A549 (cell line): ENCODE measurements around the gene RHCG. TPM values are rescaled to one million over a fixed set of nuclear protein-coding genes. Genes with fewer than 3 reads are reported as not detected.

Experiments
- ATAC-seq, 2 experiments: fragments of 200-7000 bp in 1 of 2; fragments of >200 bp in 1 of 2; cut with Nextera tagmentation in 1 of 2; cut with Tn5 transposase in 1 of 2; 3 replicates each; pipeline versions ENCODE4 v1.8.0 to v1.9.1; 2018 to 2020; ENCODE audit warnings: mild to moderate bottlenecking in 1 of 2, moderate library complexity in 1 of 2
- CTCF ChIA-PET: fragments of 300-600 bp; sonication (Branson Sonifier 250); formaldehyde crosslinking; extraction: SDS; loops from one replicate; lab custom pipeline; 2021; ENCODE audit warnings: antibody characterized with exemption, inconsistent platforms; lab: Yijun Ruan, JAX
- POLR2A ChIA-PET: fragments of 350-600 bp; formaldehyde crosslinking; extraction: SDS; loops from one replicate; lab custom pipeline; 2021; ENCODE audit warnings: antibody characterized with exemption, inconsistent platforms; lab: Yijun Ruan, JAX
- DNase-seq, 2 experiments: peaks; one replicate each; pipeline versions ENCODE4 v3.0.0 to v3.0.0-alpha.2; 2011 to 2016; ENCODE audit warnings: low read depth in 1 of 2, low spot score in 1 of 2
- FAIRE-seq: peaks from 2 replicates; lab custom pipeline; 2011; peaks lifted over from hg19 to GRCh38; lab: Jason Lieb, UNC
- H3K27ac ChIP-seq, 2 experiments: fragments of >200 bp; sonication (Bioruptor Twin); formaldehyde crosslinking; 3 replicates each; pipeline ENCODE4 v1.5.1; 2016 to 2017
- H3K4me1 ChIP-seq: fragments of >200 bp; sonication (Bioruptor Twin); formaldehyde crosslinking; 3 replicates; pipeline ENCODE4 v1.6.1; 2016
- H3K4me2 ChIP-seq: fragments of >200 bp; sonication (Bioruptor Twin); formaldehyde crosslinking; 3 replicates; pipeline ENCODE4 v1.6.1; 2016
- H3K4me3 ChIP-seq: fragments of >200 bp; sonication (Bioruptor Twin); formaldehyde crosslinking; 3 replicates; pipeline ENCODE4 v1.5.1; 2016
- H3K9me3 ChIP-seq: fragments of >200 bp; sonication (Bioruptor Twin); formaldehyde crosslinking; 3 replicates; pipeline ENCODE4 v1.6.1; 2016
- BHLHE40 ChIP-seq: IDR thresholded peaks from 2 replicates; pipeline ENCODE4 v1.6.1; 2012; ENCODE audit warnings: low read depth, low read length, inconsistent platforms
- CBX2 ChIP-seq: fragments of 200-600 bp; sonication (generic); IDR thresholded peaks from 2 replicates; pipeline ENCODE4 v1.6.1; 2016; ENCODE audit warnings: low read depth, mild to moderate bottlenecking, borderline replicate concordance
- CEBPB ChIP-seq, 2 experiments: fragments of >200 bp in 1 of 2; sonication (Bioruptor Twin) in 1 of 2; formaldehyde crosslinking in 1 of 2; IDR thresholded peaks; 2 replicates each; pipeline ENCODE4 v1.6.1; 2012 to 2016
- EHF ChIP-seq: fragments of 250-450 bp; sonication (Bioruptor Pico); IDR thresholded peaks from 2 replicates; pipeline ENCODE4 v1.5.0; 2020; ENCODE audit warnings: mild to moderate bottlenecking
- FOSL2 ChIP-seq, 2 experiments: fragments of 450-650 bp in 1 of 2; fragments of >200 bp in 1 of 2; sonication (Bioruptor Twin) in 1 of 2; formaldehyde crosslinking; IDR thresholded peaks; 2 replicates each; pipeline versions ENCODE4 v1.5.0 to v1.6.1; 2016 to 2020; ENCODE audit warnings: mild to moderate bottlenecking in 1 of 2, moderate library complexity in 1 of 2
- FOXS1 ChIP-seq: fragments of 250-450 bp; sonication (Bioruptor Pico); IDR thresholded peaks from 2 replicates; pipeline ENCODE4 v1.5.0; 2020; ENCODE audit warnings: mild to moderate bottlenecking, moderate library complexity
- HEYL ChIP-seq: fragments of 250-450 bp; sonication (Bioruptor Pico); IDR thresholded peaks from 2 replicates; pipeline ENCODE4 v1.8.0; 2021; ENCODE audit warnings: mild to moderate bottlenecking, moderate library complexity
- KDM5A ChIP-seq: fragments of 200-600 bp; sonication (generic); IDR thresholded peaks from 2 replicates; pipeline ENCODE4 v1.6.1; 2016; ENCODE audit warnings: antibody characterized with exemption, mild to moderate bottlenecking
- MAZ ChIP-seq: fragments of 150-350 bp; IDR thresholded peaks from 2 replicates; pipeline ENCODE4 v1.6.1; 2014; ENCODE audit warnings: antibody characterized with exemption, low read depth, low read length, borderline replicate concordance
- MYC ChIP-seq: IDR thresholded peaks from 2 replicates; pipeline ENCODE4 v1.6.1; 2012; ENCODE audit warnings: mild to moderate bottlenecking, inconsistent platforms, low read length, improper control_type of control experiment, borderline replicate concordance
- NFE2L2 ChIP-seq: fragments of 150-350 bp; conservative IDR thresholded peaks from 2 replicates; pipeline ENCODE4 v1.6.1; 2014; ENCODE audit warnings: low read length
- NPAS2 ChIP-seq: fragments of 250-450 bp; sonication (Bioruptor Pico); IDR thresholded peaks from 2 replicates; pipeline ENCODE4 v1.8.0; 2022; ENCODE audit warnings: mild to moderate bottlenecking, moderate library complexity, borderline replicate concordance
- PHF8 ChIP-seq: fragments of 200-600 bp; sonication (generic); IDR thresholded peaks from 2 replicates; pipeline ENCODE4 v1.6.1; 2016; ENCODE audit warnings: low read depth, mild to moderate bottlenecking, antibody characterized with exemption, moderate library complexity, borderline replicate concordance
- RAD21 ChIP-seq, 2 experiments: fragments of >200 bp in 1 of 2; sonication (Bioruptor Twin) in 1 of 2; formaldehyde crosslinking in 1 of 2; IDR thresholded peaks in 1 of 2; conservative IDR thresholded peaks in 1 of 2; 2 replicates in 1 of 2; 3 replicates in 1 of 2; pipeline ENCODE4 v1.6.1; 2012 to 2018; ENCODE audit warnings: inconsistent platforms in 1 of 2
- RARB ChIP-seq: fragments of 250-450 bp; sonication (Bioruptor Pico); IDR thresholded peaks from 2 replicates; pipeline ENCODE4 v1.8.0; 2021; ENCODE audit warnings: mild to moderate bottlenecking, moderate library complexity
- SMC3 ChIP-seq: fragments of >200 bp; sonication (Bioruptor Twin); formaldehyde crosslinking; IDR thresholded peaks from 3 replicates; pipeline ENCODE4 v1.6.1; 2018; ENCODE audit warnings: inconsistent platforms
- ZC3H11A ChIP-seq: fragments of 450-650 bp; IDR thresholded peaks from 2 replicates; pipeline ENCODE4 v1.6.1; 2014; ENCODE audit warnings: antibody characterized with exemption, mild to moderate bottlenecking
- ZFP36 ChIP-seq: fragments of 450-650 bp; IDR thresholded peaks from 2 replicates; pipeline ENCODE4 v1.6.1; 2014; ENCODE audit warnings: borderline replicate concordance; ENCODE audit not compliant: partially characterized antibody
- WGBS: methylation state at CpG from one replicate; pipeline ENCODE4 v1.1.6; 2017; ENCODE audit errors: missing lambda C conversion rate; 5-methylcytosine and 5-hydroxymethylcytosine counted together
- polyA plus RNA-seq, 4 experiments: library from polyadenylated mRNA; depleted of rRNA in 3 of 4; stranded (reverse); fragments of >200 nt; fragmentation: RNase III in 1 of 4; extraction: RNeasy Plus Mini Kit Qiagen cat#74134 plus additional on column Dnase treatment in 1 of 4; gene quantifications; 2 replicates in 3 of 4; 3 replicates in 1 of 4; pipeline ENCODE4 v1.2.3, GENCODE V29; 2011 to 2017
- TF ChIP-seq, protein P1 (sequence below): fragments of >200 bp; sonication (Bioruptor Twin); formaldehyde crosslinking; IDR thresholded peaks from 3 replicates; pipeline ENCODE4 v1.5.1; 2016
- TF ChIP-seq, protein P2 (sequence below): IDR thresholded peaks from 2 replicates; pipeline ENCODE4 v1.6.1; 2012
- TF ChIP-seq, protein P3 (sequence below): fragments of 150-350 bp; IDR thresholded peaks from 2 replicates; pipeline ENCODE4 v1.6.1; 2014; ENCODE audit warnings: low read depth, mild to moderate bottlenecking, low read length
- TF ChIP-seq, protein P4 (sequence below): fragments of >200 bp; sonication (Bioruptor Twin); formaldehyde crosslinking; IDR thresholded peaks from 3 replicates; pipeline ENCODE4 v1.6.1; 2016
- TF ChIP-seq, protein P5 (sequence below): IDR thresholded peaks from 2 replicates; pipeline ENCODE4 v1.6.1; 2012

The RHCG gene
- polyA plus RNA-seq, 2 of the 4 experiments (the other 2 are of a cell fraction), result 3.6 to 11.0 TPM

DNA sequence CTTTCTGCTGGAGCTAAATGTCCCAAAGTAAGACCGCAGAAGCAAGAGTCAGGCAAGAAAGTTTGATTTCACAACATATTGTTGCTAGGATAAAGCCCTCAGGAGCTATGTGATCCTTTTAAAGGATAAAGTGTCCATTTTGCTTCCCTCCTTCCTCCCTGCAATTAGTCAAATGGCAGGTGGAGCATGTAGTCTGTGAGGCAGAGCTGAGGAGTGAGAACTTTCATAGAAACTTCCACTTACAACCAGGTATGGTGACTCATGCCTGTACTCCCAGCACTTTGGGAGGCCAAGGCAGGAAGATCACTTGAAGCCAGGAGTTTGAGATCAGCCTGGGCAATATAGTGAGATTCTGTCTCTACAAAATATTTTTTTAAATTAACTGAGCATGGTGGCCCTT is 25.2 kb upstream of the RHCG start:
- ATAC-seq (no peak), FAIRE-seq (no peak), DNase-seq (no peak)
- WGBS, result 71% methylated on average over 1 of the region's 1 CpG
- ChIA-PET CTCF (interaction anchor here (0.9 to 2.8 kb wide), 3 partner anchors 9 to 32 kb away, joined by 3 to 13 read pairs (median 3); partner anchors contain the start of gene RHCG), POLR2A (no interaction called here)
- Histone ChIP-seq H3K4me2 (no peak overlapping the region), H3K4me1 (no peaks in the 10 kb centered on the region), H3K4me3 (no peak overlapping the region), H3K27ac (no peak overlapping the region), H3K9me3 (no peaks in the 10 kb centered on the region)
- no peak for TF ChIP-seq FOSL2 (IDR thresholded peaks at IDR 0.05)
- no peak for TF ChIP-seq FOSL2 (CRISPR knock-in tag; IDR thresholded peaks at IDR 0.05)
- no peak for TF ChIP-seq HEYL
- TF ChIP-seq, protein P1, sequence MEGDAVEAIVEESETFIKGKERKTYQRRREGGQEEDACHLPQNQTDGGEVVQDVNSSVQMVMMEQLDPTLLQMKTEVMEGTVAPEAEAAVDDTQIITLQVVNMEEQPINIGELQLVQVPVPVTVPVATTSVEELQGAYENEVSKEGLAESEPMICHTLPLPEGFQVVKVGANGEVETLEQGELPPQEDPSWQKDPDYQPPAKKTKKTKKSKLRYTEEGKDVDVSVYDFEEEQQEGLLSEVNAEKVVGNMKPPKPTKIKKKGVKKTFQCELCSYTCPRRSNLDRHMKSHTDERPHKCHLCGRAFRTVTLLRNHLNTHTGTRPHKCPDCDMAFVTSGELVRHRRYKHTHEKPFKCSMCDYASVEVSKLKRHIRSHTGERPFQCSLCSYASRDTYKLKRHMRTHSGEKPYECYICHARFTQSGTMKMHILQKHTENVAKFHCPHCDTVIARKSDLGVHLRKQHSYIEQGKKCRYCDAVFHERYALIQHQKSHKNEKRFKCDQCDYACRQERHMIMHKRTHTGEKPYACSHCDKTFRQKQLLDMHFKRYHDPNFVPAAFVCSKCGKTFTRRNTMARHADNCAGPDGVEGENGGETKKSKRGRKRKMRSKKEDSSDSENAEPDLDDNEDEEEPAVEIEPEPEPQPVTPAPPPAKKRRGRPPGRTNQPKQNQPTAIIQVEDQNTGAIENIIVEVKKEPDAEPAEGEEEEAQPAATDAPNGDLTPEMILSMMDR, result no peak
- no peak for TF ChIP-seq CEBPB (IDR thresholded peaks at IDR 0.05)
- TF ChIP-seq, protein P2, sequence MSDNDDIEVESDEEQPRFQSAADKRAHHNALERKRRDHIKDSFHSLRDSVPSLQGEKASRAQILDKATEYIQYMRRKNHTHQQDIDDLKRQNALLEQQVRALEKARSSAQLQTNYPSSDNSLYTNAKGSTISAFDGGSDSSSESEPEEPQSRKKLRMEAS, result no peak
- TF ChIP-seq ZFP36, result no peak
- TF ChIP-seq, protein P3, sequence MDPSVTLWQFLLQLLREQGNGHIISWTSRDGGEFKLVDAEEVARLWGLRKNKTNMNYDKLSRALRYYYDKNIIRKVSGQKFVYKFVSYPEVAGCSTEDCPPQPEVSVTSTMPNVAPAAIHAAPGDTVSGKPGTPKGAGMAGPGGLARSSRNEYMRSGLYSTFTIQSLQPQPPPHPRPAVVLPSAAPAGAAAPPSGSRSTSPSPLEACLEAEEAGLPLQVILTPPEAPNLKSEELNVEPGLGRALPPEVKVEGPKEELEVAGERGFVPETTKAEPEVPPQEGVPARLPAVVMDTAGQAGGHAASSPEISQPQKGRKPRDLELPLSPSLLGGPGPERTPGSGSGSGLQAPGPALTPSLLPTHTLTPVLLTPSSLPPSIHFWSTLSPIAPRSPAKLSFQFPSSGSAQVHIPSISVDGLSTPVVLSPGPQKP, result no peak
- no peak for TF ChIP-seq PHF8
- no peak for TF ChIP-seq CBX2
- TF ChIP-seq FOXS1 (CRISPR knock-in tag), result no peak
- TF ChIP-seq KDM5A, result no peak
- TF ChIP-seq BHLHE40, result no peak
- TF ChIP-seq MAZ, result no peak
- TF ChIP-seq EHF (CRISPR knock-in tag), result no peak
- TF ChIP-seq RARB (CRISPR knock-in tag), result no peak
- no peak for TF ChIP-seq ZC3H11A
- TF ChIP-seq SMC3, result no peak
- TF ChIP-seq, protein P4, sequence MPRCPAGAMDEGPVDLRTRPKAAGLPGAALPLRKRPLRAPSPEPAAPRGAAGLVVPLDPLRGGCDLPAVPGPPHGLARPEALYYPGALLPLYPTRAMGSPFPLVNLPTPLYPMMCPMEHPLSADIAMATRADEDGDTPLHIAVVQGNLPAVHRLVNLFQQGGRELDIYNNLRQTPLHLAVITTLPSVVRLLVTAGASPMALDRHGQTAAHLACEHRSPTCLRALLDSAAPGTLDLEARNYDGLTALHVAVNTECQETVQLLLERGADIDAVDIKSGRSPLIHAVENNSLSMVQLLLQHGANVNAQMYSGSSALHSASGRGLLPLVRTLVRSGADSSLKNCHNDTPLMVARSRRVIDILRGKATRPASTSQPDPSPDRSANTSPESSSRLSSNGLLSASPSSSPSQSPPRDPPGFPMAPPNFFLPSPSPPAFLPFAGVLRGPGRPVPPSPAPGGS, result no peak
- TF ChIP-seq MYC, result no peak

DNA sequence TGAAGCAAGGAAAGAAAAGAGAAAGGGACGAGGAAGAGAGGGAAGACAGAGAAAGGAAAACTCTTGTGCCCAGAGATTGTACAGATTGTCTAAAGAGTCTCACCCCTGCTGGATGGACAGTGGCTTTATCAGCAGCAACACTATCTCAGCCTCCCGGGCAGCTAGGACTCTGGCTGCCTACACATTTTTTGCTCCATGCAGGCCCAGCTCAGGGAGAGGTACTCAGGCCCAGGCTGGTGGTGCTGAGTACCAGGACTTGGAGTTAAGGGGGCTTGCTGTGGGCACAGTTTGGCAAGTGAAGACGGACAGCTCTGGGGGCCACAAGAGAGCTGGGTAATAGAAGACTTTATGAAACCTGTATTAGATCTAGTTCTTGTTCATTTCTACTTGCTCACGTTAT is 19.1 kb upstream of the RHCG start:
- POLR2A ChIA-PET, result interaction anchor here (0.5 to 0.8 kb wide), 2 partner anchors 60 to 814 kb away, joined by 3 to 5 read pairs; partner anchors contain the start of gene TICRR
- H3K4me3 ChIP-seq, result no peak overlapping the region
- no peak for DNase-seq
- H3K4me2 ChIP-seq, result no peak overlapping the region
- peaks cover 9% of the 10 kb centered on the region for H3K4me1 ChIP-seq
- FAIRE-seq, result no peak
- TF ChIP-seq, protein P5, sequence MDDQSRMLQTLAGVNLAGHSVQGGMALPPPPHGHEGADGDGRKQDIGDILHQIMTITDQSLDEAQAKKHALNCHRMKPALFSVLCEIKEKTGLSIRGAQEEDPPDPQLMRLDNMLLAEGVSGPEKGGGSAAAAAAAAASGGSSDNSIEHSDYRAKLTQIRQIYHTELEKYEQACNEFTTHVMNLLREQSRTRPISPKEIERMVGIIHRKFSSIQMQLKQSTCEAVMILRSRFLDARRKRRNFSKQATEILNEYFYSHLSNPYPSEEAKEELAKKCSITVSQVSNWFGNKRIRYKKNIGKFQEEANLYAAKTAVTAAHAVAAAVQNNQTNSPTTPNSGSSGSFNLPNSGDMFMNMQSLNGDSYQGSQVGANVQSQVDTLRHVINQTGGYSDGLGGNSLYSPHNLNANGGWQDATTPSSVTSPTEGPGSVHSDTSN, result no peak
- TF ChIP-seq, protein P3, result no peak
- no peak for TF ChIP-seq NPAS2 (CRISPR knock-in tag)
- TF ChIP-seq ZC3H11A, result no peak
- TF ChIP-seq RAD21 (conservative IDR thresholded peaks at IDR 0.05 in 1 of 2, IDR thresholded peaks at IDR 0.05 in 1 of 2), result no peak
- no peak for TF ChIP-seq NFE2L2
- TF ChIP-seq, all 56 proteins: peak for 0
- Histone ChIP-seq H3K27ac (peak overlapping the region; percentile 44 to 65; a peak in 4 of 6 replicates), H3K9me3 (no peaks in the 10 kb centered on the region)
- CTCF ChIA-PET, result interaction anchor here (1.0 to 4.6 kb wide), 7 partner anchors 9 to 561 kb away, joined by 3 to 17 read pairs (median 6); partner anchors contain the start of gene RHCG
- WGBS, result 73% methylated on average over 4 of the region's 4 CpGs
- ATAC-seq, result peak; percentile 12 to 32; a peak in 3 of 6 replicates
